NT2/D1 (cell line): Measurements from ENCODE around the gene NOTCH1.

ENCODE experiments used
- DNase-seq: peaks from one replicate; pipeline ENCODE4 v3.0.0-alpha.2; 2011; ENCODE audit warnings: low read depth, low spot score
- H3K27me3 ChIP-seq: 2 replicates; pipeline ENCODE4 v1.6.0; 2011; ENCODE audit warnings: mild to moderate bottlenecking; ENCODE audit not compliant: insufficient read length, insufficient read depth
- H3K36me3 ChIP-seq: 2 replicates; pipeline ENCODE4 v1.6.1; 2011; ENCODE audit warnings: mild to moderate bottlenecking, low read length, mixed read lengths; ENCODE audit not compliant: insufficient read depth, insufficient read length
- H3K4me1 ChIP-seq: 2 replicates; pipeline ENCODE4 v1.5.1; 2011; ENCODE audit not compliant: insufficient read depth, insufficient read length
- H3K4me3 ChIP-seq: 2 replicates; pipeline ENCODE4 v1.5.1; 2011; ENCODE audit warnings: low read depth; ENCODE audit not compliant: insufficient read length
- H3K9ac ChIP-seq: 2 replicates; pipeline ENCODE4 v1.6.0; 2011; ENCODE audit warnings: low read depth; ENCODE audit not compliant: insufficient read length
- H3K9me3 ChIP-seq: 2 replicates; pipeline ENCODE4 v1.5.1; 2011; ENCODE audit warnings: mild to moderate bottlenecking, low read length; ENCODE audit not compliant: insufficient read depth
- SUZ12 ChIP-seq: IDR thresholded peaks from 2 replicates; pipeline ENCODE4 v1.6.1; 2011; ENCODE audit not compliant: insufficient read length, insufficient read depth; ENCODE audit errors: extremely low read depth
- YY1 ChIP-seq: IDR thresholded peaks from 2 replicates; pipeline ENCODE4 v1.6.1; 2011; ENCODE audit not compliant: insufficient read length, insufficient read depth
- ZNF274 ChIP-seq: IDR thresholded peaks from 2 replicates; pipeline ENCODE4 v1.6.1; 2011; ENCODE audit warnings: mild to moderate bottlenecking, low read depth, low read length

Gene NOTCH1

DNA sequence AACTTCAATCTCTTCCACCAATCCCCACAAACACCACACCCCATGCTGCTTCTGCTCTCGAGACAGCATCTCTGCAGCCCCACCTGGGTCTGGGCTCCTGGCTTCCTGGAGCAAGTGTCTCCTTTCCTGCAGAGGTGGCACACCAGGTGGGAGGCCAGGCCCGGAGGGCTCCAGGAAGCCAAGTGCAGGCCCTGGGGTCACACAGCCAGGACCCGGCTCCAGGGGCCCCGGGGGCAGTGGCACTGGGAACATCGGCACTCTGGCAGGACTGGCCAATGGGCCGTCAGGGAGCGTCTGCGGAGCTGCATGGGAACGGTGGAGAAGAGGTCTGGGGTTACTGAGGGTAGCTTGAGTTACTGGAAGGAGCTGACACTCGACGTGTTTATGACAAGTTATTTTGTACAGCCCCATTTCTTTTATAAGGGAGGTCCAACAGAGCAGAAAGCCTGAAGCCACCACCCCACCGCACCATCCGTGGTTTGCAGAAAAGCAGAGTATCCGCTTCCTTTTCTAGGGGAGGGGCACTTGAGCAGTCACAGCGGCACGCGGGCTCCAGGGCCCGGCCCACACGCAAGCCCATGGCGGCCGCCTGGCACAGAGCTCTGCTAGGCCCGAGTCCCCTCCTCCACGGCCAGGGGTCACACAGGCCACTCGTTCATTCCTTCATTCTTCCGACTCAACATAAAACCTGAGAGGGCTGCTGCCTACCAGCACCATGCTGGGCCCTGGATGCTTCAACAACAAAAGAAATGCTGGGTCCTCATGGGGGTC is 91.6 kb downstream of the NOTCH1 start:
- Histone ChIP-seq H3K9ac (no peak overlapping the region), H3K27me3 (no peaks in the 10 kb centered on the region), H3K4me1 (peaks cover 4% of the 10 kb centered on the region), H3K4me3 (no peak overlapping the region), H3K9me3 (no peaks in the 10 kb centered on the region), H3K36me3 (peaks cover 89% of the 10 kb centered on the region)
- no peak for TF ChIP-seq YY1
- no peak for TF ChIP-seq ZNF274
- TF ChIP-seq SUZ12 = no peak
- no peak for DNase-seq

DNA sequence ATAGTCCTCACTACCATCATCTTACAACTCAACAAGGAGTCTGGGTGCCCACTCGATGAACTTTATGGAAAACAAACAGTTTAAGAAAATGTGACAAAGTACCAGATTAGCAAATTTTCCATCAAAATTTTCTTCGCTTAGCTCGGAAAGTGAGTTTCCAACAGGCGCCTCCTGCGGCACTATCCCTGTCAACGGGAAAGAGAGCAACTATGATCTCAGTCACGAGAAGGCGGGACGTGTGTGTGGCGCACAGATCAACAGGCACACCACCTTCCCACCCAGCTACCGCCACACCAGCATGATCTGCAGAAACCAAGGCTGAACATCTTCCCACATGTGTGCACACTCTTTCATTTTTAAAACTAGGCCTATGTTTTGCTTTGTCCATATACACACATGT is 92.5 kb downstream of the NOTCH1 start:
- no peak for DNase-seq
- Histone ChIP-seq H3K36me3 (peaks cover 90% of the 10 kb centered on the region), H3K9me3 (no peaks in the 10 kb centered on the region), H3K27me3 (no peaks in the 10 kb centered on the region), H3K9ac (no peak overlapping the region), H3K4me1 (peaks cover 4% of the 10 kb centered on the region), H3K4me3 (no peak overlapping the region)
- TF ChIP-seq ZNF274 = no peak
- TF ChIP-seq SUZ12 = no peak
- no peak for TF ChIP-seq YY1

DNA sequence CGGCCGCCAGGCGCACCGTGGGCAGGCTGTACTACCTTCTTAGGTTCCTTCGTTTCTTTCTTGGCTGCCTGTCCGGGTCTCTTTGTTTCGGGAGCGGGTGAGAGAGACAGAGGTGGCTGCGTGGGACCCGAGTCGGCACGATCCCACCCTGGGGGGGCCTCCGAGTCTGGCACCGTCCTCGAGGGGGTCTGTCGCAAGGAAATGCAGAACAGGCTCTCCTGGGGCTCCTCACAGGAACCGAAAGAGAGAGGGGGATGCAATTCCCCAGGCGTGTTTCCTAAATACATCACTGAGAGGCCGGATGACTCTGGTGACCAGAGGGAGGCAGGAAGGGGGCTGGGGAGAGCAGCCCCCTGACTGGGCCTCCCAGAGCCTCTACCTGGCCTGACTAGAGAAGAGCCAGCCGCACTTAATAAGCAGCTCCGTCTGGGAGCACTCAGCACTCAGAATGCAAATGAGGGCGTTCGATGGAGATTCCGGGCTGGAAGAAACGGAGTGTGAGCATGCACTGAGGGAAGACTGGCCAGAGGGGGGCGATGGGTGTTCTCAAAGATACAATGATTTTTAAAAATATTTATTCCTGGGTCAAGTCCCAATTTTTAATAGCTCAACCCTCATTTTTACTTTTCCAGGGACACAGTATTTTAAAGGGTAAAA is 94.5 kb downstream of the NOTCH1 start:
- Histone ChIP-seq H3K9ac (no peak overlapping the region), H3K36me3 (peaks cover 91% of the 10 kb centered on the region), H3K4me3 (no peak overlapping the region), H3K27me3 (no peaks in the 10 kb centered on the region), H3K9me3 (no peaks in the 10 kb centered on the region), H3K4me1 (peaks cover 4% of the 10 kb centered on the region)
- DNase-seq = no peak
- no peak for TF ChIP-seq SUZ12

DNA sequence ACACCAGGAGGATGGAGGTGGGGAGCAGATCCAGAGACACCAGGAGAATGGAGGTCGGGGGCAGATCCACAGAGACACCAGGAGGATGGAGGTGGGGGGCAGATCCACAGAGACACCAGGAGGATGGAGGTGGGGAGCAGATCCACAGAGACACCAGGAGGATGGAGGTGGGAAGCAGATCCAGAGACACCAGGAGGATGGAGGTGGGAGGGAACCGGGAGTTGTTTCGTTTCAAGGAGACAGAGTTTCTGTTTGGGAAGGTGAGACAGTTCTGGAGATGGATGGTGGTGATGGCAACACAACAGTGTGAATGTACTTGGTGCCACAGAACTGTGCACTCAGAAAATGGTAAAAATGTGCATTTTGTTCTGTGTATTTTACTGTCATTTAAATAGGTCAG is 97.2 kb downstream of the NOTCH1 start:
- H3K36me3 ChIP-seq = peaks cover 90% of the 10 kb centered on the region
- DNase-seq = no peak
- no peaks in the 10 kb centered on the region for H3K27me3 ChIP-seq
- TF ChIP-seq SUZ12 (no peak), ZNF274 (no peak), YY1 (no peak)
- H3K9me3 ChIP-seq = no peaks in the 10 kb centered on the region
- peaks cover 2% of the 10 kb centered on the region for H3K4me1 ChIP-seq
- H3K4me3 ChIP-seq = no peak overlapping the region
- H3K9ac ChIP-seq = no peak overlapping the region

DNA sequence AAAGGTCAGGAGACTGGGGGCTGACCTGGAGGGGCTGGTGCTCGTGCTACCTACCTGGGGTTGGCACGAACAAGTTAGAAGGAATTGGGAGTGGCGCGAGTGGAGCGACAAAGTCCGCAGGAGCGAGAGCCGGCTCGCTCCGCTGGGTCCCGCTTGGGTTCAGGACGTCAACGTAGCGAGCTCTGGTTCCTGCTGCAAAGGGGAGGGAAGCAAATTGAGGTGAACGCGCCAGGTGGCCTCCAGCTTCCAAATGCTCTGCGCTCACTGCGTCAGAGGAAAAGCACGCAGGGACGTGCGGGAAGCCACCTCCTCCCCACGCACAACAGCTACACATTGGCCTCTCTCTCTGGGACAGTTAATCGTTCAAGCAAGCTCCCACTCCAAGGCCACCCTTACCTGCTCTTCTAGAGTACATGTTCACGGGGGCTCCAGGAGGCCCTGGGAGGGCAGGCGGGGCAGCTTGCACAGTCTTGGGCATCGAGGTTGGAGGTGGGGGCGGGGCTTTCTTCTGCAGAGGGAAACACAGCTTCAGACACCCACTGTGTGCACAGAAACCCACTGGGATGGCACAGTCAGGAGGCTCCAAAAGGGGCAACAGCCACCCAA is 98.6 kb downstream of the NOTCH1 start:
- peaks cover 2% of the 10 kb centered on the region for H3K4me1 ChIP-seq
- H3K36me3 ChIP-seq = peaks cover 96% of the 10 kb centered on the region
- no peak overlapping the region for H3K9ac ChIP-seq
- no peaks in the 10 kb centered on the region for H3K27me3 ChIP-seq
- DNase-seq = no peak
- no peak overlapping the region for H3K4me3 ChIP-seq
- H3K9me3 ChIP-seq = no peaks in the 10 kb centered on the region
- no peak for TF ChIP-seq YY1
- TF ChIP-seq ZNF274 = no peak
- no peak for TF ChIP-seq SUZ12

DNA sequence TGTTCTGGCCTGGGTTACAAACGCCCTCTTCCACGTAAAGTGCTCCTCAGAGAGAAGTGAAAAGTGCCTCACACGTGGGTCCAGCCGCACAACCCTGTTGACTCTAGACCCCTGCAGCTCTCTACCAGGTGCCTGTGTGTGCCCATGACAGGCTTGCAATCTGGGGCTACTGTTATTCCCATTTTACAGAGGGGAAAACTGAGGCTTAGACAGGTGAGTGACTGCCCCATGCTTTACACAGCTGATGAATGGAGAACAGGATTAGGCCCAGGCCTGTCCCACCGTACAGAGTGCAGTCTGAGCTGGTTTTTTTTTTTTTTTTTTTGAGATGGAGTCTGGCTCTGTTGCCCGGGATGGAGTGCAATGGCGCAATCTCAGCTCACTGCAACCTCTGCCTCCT is 100.0 kb downstream of the NOTCH1 start:
- peaks cover 98% of the 10 kb centered on the region for H3K36me3 ChIP-seq

More for the DNA sequence above, 100.0 kb downstream of the NOTCH1 start:
- Histone ChIP-seq H3K27me3 (no peaks in the 10 kb centered on the region), H3K9ac (no peak overlapping the region), H3K4me3 (no peak overlapping the region), H3K4me1 (no peaks in the 10 kb centered on the region), H3K9me3 (no peaks in the 10 kb centered on the region)
- TF ChIP-seq YY1 (no peak), ZNF274 (no peak), SUZ12 (no peak)
- no peak for DNase-seq
